K562 (cell line): ENCODE results near the gene ACOT7. TPM values are rescaled to one million over a fixed set of nuclear protein-coding genes. Genes with fewer than 3 reads are reported as not detected.

Experiments used
- CBFA2T3 ChIP-seq: fragments of 450-650 bp; IDR thresholded peaks from 2 replicates; pipeline ENCODE4 v1.6.1; 2017
- CXXC5 ChIP-seq: fragments of 250-450 bp; sonication (Bioruptor Pico); IDR thresholded peaks from 2 replicates; pipeline ENCODE4 v1.8.0; 2022; ENCODE audit warnings: inconsistent platforms, mild to moderate bottlenecking, moderate library complexity
- FUS ChIP-seq: fragments of 200-400 bp; formaldehyde crosslinking; optimal IDR thresholded peaks from 2 replicates; pipeline ENCODE3; 2017; ENCODE audit warnings: low read depth, low read length
- IFI16 ChIP-seq: fragments of 250-450 bp; sonication (Bioruptor Pico); IDR thresholded peaks from 2 replicates; pipeline ENCODE4 v2.1.2; 2022; ENCODE audit warnings: mild to moderate bottlenecking, inconsistent platforms
- NFIC ChIP-seq: fragments of 450-650 bp; IDR thresholded peaks from 2 replicates; pipeline ENCODE4 v1.6.1; 2017; ENCODE audit warnings: mild to moderate bottlenecking, inconsistent platforms
- NR3C1 ChIP-seq: sonication (generic); formaldehyde crosslinking; IDR thresholded peaks from 2 replicates; pipeline ENCODE4 v1.8.1; 2022; ENCODE audit warnings: missing genetic modification reagents
- RFX7 ChIP-seq: fragments of 250-450 bp; sonication (Bioruptor Pico); IDR thresholded peaks from 2 replicates; pipeline ENCODE4 v1.5.1; 2021; ENCODE audit warnings: mild to moderate bottlenecking
- SMARCA4 ChIP-seq: fragments of 450-650 bp; IDR thresholded peaks from 2 replicates; pipeline ENCODE4 v1.6.1; 2016
- SRSF9 ChIP-seq: fragments of 200-400 bp; formaldehyde crosslinking; IDR thresholded peaks from 2 replicates; pipeline ENCODE4 v1.6.1; 2017; ENCODE audit warnings: low read depth, low read length, borderline replicate concordance
- TRIM28 ChIP-seq: fragments of 450-650 bp; IDR thresholded peaks from 2 replicates; pipeline ENCODE4 v1.6.1; 2017
- ZNF75A ChIP-seq: fragments of 450-650 bp; formaldehyde crosslinking; IDR thresholded peaks from 2 replicates; pipeline ENCODE4 v1.4.0; 2020; ENCODE audit warnings: mild to moderate bottlenecking
- polyA plus RNA-seq, 8 experiments: library from polyadenylated mRNA; depleted of rRNA in 4 of 8; stranded (reverse) in 5 of 8; unstranded in 3 of 8; fragments of >200 nt; fragmentation: Nextera tagmentation in 2 of 8; fragmentation: Illumina TruSeq in 1 of 8; extraction: Ambion mirVana in 2 of 8; extraction: Trizol in 1 of 8; gene quantifications; 2 replicates each; pipeline versions ENCODE4 v1.2.1 to v1.2.3, GENCODE V29; 2011 to 2014; ENCODE audit warnings: inconsistent platforms in 1 of 8, missing spikeins in 1 of 8
- total RNA-seq, 7 experiments: library from RNA; depleted of rRNA in 6 of 7; stranded (reverse); fragments of >200 nt in 6 of 7; fragmentation: Illumina TruSeq in 2 of 7; extraction: Trizol in 2 of 7; gene quantifications; 2 replicates each; pipeline versions ENCODE4 v1.2.1 to v1.2.3, GENCODE V29; 2011 to 2021; ENCODE audit warnings: low replicate concordance in 1 of 7
- TF ChIP-seq, protein P1 (sequence below), 2 experiments: fragments of 450-650 bp; formaldehyde crosslinking in 1 of 2; IDR thresholded peaks; 2 replicates each; pipeline versions ENCODE4 v1.4.0 to v1.6.1; 2014 to 2020; ENCODE audit warnings: mild to moderate bottlenecking in 2 of 2, borderline replicate concordance in 1 of 2, low read depth in 1 of 2
- TF ChIP-seq, protein P2 (sequence below): sonication (generic); formaldehyde crosslinking; IDR thresholded peaks from 2 replicates; pipeline ENCODE4 v1.9.0; 2022; ENCODE audit warnings: mild to moderate bottlenecking, missing genetic modification reagents
- TF ChIP-seq, protein P3 (sequence below): sonication (generic); formaldehyde crosslinking; IDR thresholded peaks from 2 replicates; pipeline ENCODE4 v1.8.0; 2023; ENCODE audit warnings: missing genetic modification reagents, mild to moderate bottlenecking, borderline replicate concordance

The ACOT7 gene
- total and polyA plus RNA-seq, 9 of the 15 experiments (the other 6 are each of a cell fraction or from before 2014, with no cell fraction given) = 7.0 to 92.6 (median 37.2) TPM

DNA sequence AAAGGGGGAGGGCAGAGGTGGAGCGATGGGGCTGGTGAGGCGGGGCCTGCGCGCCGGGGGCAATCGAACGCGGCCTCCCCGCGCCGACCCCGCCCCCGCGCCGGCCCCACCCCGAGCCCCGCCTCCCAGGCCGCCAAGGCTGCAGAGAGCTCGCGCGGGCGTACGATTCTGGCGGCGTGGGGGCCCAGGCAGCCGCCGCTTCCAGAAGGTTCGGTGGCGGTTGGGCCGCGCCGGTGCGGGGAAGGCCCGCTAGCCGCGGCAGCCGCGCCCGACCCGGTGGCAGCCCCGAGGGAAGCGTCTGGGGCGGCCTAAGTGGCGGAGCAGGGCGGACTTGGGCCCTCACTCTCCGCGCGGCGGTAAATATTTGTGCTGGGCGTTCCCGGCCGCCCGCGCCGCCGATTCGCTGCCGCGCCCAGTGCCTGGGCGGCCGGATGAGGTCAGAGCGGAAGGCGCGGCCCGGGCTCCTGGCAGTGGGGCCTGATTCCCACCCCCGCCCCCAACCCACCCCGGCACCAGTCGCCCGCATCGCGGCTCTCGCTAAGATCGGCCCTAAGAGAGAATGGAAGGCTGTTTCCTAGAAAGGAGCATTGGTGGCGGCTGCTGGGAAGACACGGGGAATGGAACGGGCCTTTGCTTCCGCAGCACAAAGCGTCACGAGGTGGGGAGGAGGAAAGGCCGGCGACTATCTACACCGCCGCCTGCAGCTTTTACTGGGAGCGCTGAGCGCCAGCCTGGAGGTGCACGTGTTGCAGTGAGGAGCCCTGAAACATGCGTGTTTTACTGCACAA, at the start of gene ACOT7 (continued):
- TF ChIP-seq, protein P1, sequence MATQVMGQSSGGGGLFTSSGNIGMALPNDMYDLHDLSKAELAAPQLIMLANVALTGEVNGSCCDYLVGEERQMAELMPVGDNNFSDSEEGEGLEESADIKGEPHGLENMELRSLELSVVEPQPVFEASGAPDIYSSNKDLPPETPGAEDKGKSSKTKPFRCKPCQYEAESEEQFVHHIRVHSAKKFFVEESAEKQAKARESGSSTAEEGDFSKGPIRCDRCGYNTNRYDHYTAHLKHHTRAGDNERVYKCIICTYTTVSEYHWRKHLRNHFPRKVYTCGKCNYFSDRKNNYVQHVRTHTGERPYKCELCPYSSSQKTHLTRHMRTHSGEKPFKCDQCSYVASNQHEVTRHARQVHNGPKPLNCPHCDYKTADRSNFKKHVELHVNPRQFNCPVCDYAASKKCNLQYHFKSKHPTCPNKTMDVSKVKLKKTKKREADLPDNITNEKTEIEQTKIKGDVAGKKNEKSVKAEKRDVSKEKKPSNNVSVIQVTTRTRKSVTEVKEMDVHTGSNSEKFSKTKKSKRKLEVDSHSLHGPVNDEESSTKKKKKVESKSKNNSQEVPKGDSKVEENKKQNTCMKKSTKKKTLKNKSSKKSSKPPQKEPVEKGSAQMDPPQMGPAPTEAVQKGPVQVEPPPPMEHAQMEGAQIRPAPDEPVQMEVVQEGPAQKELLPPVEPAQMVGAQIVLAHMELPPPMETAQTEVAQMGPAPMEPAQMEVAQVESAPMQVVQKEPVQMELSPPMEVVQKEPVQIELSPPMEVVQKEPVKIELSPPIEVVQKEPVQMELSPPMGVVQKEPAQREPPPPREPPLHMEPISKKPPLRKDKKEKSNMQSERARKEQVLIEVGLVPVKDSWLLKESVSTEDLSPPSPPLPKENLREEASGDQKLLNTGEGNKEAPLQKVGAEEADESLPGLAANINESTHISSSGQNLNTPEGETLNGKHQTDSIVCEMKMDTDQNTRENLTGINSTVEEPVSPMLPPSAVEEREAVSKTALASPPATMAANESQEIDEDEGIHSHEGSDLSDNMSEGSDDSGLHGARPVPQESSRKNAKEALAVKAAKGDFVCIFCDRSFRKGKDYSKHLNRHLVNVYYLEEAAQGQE (IDR thresholded peaks at IDR 0.05; ENCODE audit: borderline replicate concordance) = no peak
- TF ChIP-seq, protein P1 (CRISPR knock-in tag; IDR thresholded peaks at IDR 0.05; ENCODE audit: low read depth) = peak; percentile 76; the same call in 1 of the 2 replicates
- TF ChIP-seq TRIM28 (no peak), FUS (no peak), IFI16 (no peak), SMARCA4 (peak; percentile 68), NR3C1 (0 out of 2 replicates have a peak, but pooled peaks have one; percentile 73), ZNF75A (CRISPR knock-in tag) (no peak), SRSF9 (no peak), CBFA2T3 (peak; percentile 29; the same call in 1 of the 2 replicates), RFX7 (CRISPR knock-in tag) (no peak), NFIC (peak; percentile 13; the same call in 1 of the 2 replicates), CXXC5 (CRISPR knock-in tag) (peak; percentile 94)
- TF ChIP-seq, protein P2, sequence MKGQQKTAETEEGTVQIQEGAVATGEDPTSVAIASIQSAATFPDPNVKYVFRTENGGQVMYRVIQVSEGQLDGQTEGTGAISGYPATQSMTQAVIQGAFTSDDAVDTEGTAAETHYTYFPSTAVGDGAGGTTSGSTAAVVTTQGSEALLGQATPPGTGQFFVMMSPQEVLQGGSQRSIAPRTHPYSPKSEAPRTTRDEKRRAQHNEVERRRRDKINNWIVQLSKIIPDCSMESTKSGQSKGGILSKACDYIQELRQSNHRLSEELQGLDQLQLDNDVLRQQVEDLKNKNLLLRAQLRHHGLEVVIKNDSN (CRISPR knock-in tag) = peak; percentile 90
- TF ChIP-seq, protein P3, sequence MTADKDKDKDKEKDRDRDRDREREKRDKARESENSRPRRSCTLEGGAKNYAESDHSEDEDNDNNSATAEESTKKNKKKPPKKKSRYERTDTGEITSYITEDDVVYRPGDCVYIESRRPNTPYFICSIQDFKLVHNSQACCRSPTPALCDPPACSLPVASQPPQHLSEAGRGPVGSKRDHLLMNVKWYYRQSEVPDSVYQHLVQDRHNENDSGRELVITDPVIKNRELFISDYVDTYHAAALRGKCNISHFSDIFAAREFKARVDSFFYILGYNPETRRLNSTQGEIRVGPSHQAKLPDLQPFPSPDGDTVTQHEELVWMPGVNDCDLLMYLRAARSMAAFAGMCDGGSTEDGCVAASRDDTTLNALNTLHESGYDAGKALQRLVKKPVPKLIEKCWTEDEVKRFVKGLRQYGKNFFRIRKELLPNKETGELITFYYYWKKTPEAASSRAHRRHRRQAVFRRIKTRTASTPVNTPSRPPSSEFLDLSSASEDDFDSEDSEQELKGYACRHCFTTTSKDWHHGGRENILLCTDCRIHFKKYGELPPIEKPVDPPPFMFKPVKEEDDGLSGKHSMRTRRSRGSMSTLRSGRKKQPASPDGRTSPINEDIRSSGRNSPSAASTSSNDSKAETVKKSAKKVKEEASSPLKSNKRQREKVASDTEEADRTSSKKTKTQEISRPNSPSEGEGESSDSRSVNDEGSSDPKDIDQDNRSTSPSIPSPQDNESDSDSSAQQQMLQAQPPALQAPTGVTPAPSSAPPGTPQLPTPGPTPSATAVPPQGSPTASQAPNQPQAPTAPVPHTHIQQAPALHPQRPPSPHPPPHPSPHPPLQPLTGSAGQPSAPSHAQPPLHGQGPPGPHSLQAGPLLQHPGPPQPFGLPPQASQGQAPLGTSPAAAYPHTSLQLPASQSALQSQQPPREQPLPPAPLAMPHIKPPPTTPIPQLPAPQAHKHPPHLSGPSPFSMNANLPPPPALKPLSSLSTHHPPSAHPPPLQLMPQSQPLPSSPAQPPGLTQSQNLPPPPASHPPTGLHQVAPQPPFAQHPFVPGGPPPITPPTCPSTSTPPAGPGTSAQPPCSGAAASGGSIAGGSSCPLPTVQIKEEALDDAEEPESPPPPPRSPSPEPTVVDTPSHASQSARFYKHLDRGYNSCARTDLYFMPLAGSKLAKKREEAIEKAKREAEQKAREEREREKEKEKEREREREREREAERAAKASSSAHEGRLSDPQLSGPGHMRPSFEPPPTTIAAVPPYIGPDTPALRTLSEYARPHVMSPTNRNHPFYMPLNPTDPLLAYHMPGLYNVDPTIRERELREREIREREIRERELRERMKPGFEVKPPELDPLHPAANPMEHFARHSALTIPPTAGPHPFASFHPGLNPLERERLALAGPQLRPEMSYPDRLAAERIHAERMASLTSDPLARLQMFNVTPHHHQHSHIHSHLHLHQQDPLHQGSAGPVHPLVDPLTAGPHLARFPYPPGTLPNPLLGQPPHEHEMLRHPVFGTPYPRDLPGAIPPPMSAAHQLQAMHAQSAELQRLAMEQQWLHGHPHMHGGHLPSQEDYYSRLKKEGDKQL (CRISPR knock-in tag) = peak; percentile 93; the same call in 1 of the 2 replicates
